Stimulated activated CD8-positive, alpha-beta memory T cell treated with anti-CD3 and anti-CD28 coated beads, Interleukin-15, amount 100 ng/mL, for 24 hours (primary cell): ENCODE data around the gene G6PC3.

Experiments
- DNase-seq: peaks from one replicate; pipeline ENCODE4 v3.0.0-alpha.2; 2020; ENCODE audit warnings: low read depth

The G6PC3 gene

GRCh38 chr17:44061446-44061845 lies 9.1 kb upstream of the G6PC3 start:
- DNase-seq: no peak

- no peak for DNase-seq
Measured at GRCh38 chr17:44062871-44063270, 7.7 kb upstream of the G6PC3 start.

- DNase-seq: no peak
Measured at GRCh38 chr17:44063704-44064639, 6.6 kb upstream of the G6PC3 start.

- no peak for DNase-seq
Measured at GRCh38 chr17:44065668-44066203, 4.8 kb upstream of the G6PC3 start.

GRCh38 chr17:44066204-44066930 lies 4.2 kb upstream of the G6PC3 start, which contains the start of gene LSM12:
Gene LSM12 (minus strand): TSS chr17:44066671. CDS start chr17:44066587, 84 bp downstream.
- peak; percentile 85 for DNase-seq

- DNase-seq: no peak
Measured at GRCh38 chr17:44067545-44067940, 3.0 kb upstream of the G6PC3 start.

GRCh38 chr17:44069974-44070454 lies 521 bp upstream of the G6PC3 start:
- no peak for DNase-seq

GRCh38 chr17:44071198-44071520 lies 624 bp downstream of the G6PC3 start:
- DNase-seq: no peak

- DNase-seq: no peak
Measured at GRCh38 chr17:44071772-44072171, 1.2 kb downstream of the G6PC3 start.

GRCh38 chr17:44074231-44074910 lies 3.8 kb downstream of the G6PC3 start:
- DNase-seq: no peak

GRCh38 chr17:44074911-44075285 lies 4.4 kb downstream of the G6PC3 start:
- DNase-seq: no peak

- no peak for DNase-seq
Measured at GRCh38 chr17:44075598-44076293, 5.2 kb downstream of the G6PC3 start.

GRCh38 chr17:44076716-44077594 lies 6.4 kb downstream of the G6PC3 start:
- no peak for DNase-seq

- no peak for DNase-seq
Measured at GRCh38 chr17:44077595-44077909, 7.0 kb downstream of the G6PC3 start.

GRCh38 chr17:44078412-44078811 lies 7.9 kb downstream of the G6PC3 start:
- no peak for DNase-seq

- DNase-seq: no peak
Measured at GRCh38 chr17:44079877-44080821, 9.6 kb downstream of the G6PC3 start.

- DNase-seq: no peak
Measured at GRCh38 chr17:44081681-44082080, 11.1 kb downstream of the G6PC3 start.

- DNase-seq: no peak
Measured at GRCh38 chr17:44082256-44082927, 11.9 kb downstream of the G6PC3 start.

GRCh38 chr17:44083250-44083849 lies 12.8 kb downstream of the G6PC3 start:
- DNase-seq: no peak
